ENCODE results near the gene BOC. TPM values are rescaled to one million over a fixed set of nuclear protein-coding genes. Genes with fewer than 3 reads are reported as not detected.
"Not testable (repeated sequence)": the region's sequence is repeated elsewhere in the genome, so short reads cannot be mapped to it uniquely, and the experiment has no call there.

The BOC gene
- 10 to 100 TPM in 1 of 2 donors, 1 to 10 TPM in 1; 4.2 to 10.6 TPM for total RNA-seq
- long read RNA-seq, partial matches to known transcripts: 1 of 6 reads
- long read RNA-seq, other reads (novel, unspliced or antisense): 5 of 6 reads

- DNase-seq: no peak
- peak; percentile 40 for ATAC-seq
- intact Hi-C loops (cut with DNase I, micrococcal nuclease): loop anchor here in 1 of 2 donors (10.0 kb wide), 1 partner anchor 73 kb away; no protein-coding TSS in a partner anchor
These were observed at the start of gene BOC for GRCh38 chr3:113211330-113212149. Gene BOC (plus strand): TSS chr3:113211557. CDS start chr3:113249803, 38,246 bp downstream.

- intact Hi-C loops (cut with DNase I, micrococcal nuclease): no loop called here
- no peak for DNase-seq
- no peak for ATAC-seq
These were observed 49.7 kb upstream of the BOC start for GRCh38 chr3:113161661-113162060.

GRCh38 chr3:113163152-113163551 lies 48.2 kb upstream of the BOC start:
- DNase-seq (no peak), ATAC-seq (no peak)
- intact Hi-C loops (cut with DNase I, micrococcal nuclease): no loop called here

GRCh38 chr3:113165841-113166240 lies 45.5 kb upstream of the BOC start:
- DNase-seq (no peak), ATAC-seq (no peak)
- intact Hi-C loops (cut with DNase I, micrococcal nuclease): no loop called here

GRCh38 chr3:113166357-113166718 lies 45.0 kb upstream of the BOC start:
- ATAC-seq: peak; percentile 56
- intact Hi-C loops (cut with DNase I, micrococcal nuclease): no loop called here
- DNase-seq: no peak

GRCh38 chr3:113166719-113167492 lies 44.5 kb upstream of the BOC start:
- intact Hi-C loops (cut with DNase I, micrococcal nuclease): no loop called here
- DNase-seq (peak in 1 of 2 donors; percentile 30), ATAC-seq (peak; percentile 96)

GRCh38 chr3:113167825-113168801 lies 43.2 kb upstream of the BOC start:
- DNase-seq: no peak
- intact Hi-C loops (cut with DNase I, micrococcal nuclease): no loop called here
- ATAC-seq: no peak

GRCh38 chr3:113169891-113170452 lies 41.4 kb upstream of the BOC start:
- intact Hi-C loops (cut with DNase I, micrococcal nuclease): no loop called here

GRCh38 chr3:113170771-113171170 lies 40.6 kb upstream of the BOC start:
- ATAC-seq (no peak), DNase-seq (no peak)
- intact Hi-C loops (cut with DNase I, micrococcal nuclease): no loop called here

More at GRCh38 chr3:113169891-113170452, 41.4 kb upstream of the BOC start:
- ATAC-seq: no peak
- no peak for DNase-seq

- DNase-seq; ATAC-seq; intact Hi-C loops (cut with DNase I, micrococcal nuclease): not testable (repeated sequence)
These were observed 39.6 kb upstream of the BOC start for GRCh38 chr3:113171675-113172300.

GRCh38 chr3:113173102-113173501 lies 38.3 kb upstream of the BOC start:
- DNase-seq (no peak), ATAC-seq (no peak)
- intact Hi-C loops (cut with DNase I, micrococcal nuclease): no loop called here

GRCh38 chr3:113174304-113174703 lies 37.1 kb upstream of the BOC start:
- no peak for DNase-seq
- intact Hi-C loops (cut with DNase I, micrococcal nuclease): no loop called here
- ATAC-seq: no peak

- DNase-seq (no peak), ATAC-seq (no peak)
- intact Hi-C loops (cut with DNase I, micrococcal nuclease): no loop called here
These were observed 36.4 kb upstream of the BOC start for GRCh38 chr3:113174801-113175485.

- no peak for DNase-seq
- ATAC-seq: no peak
- intact Hi-C loops (cut with DNase I, micrococcal nuclease): no loop called here
These were observed 33.8 kb upstream of the BOC start for GRCh38 chr3:113177526-113177925.

GRCh38 chr3:113179235-113179824 lies 32.0 kb upstream of the BOC start:
- intact Hi-C loops (cut with DNase I, micrococcal nuclease): no loop called here
- no peak for ATAC-seq
- DNase-seq: no peak

GRCh38 chr3:113183748-113184661 lies 27.4 kb upstream of the BOC start:
- DNase-seq (no peak), ATAC-seq (no peak)
- intact Hi-C loops (cut with DNase I, micrococcal nuclease): no loop called here
